Ammon's horn (tissue), 1 donor: ENCODE data around the gene CLCA1.

Experiments
- DNase-seq: peaks from one replicate; pipeline ENCODE4 v3.0.0-alpha.2; 2016; ENCODE audit warnings: low spot score

The CLCA1 gene

GRCh38 chr1:86504137-86504479 is 35.4 kb downstream of the CLCA1 start:
- DNase-seq = no peak

- DNase-seq = peak; percentile 29
Observed at GRCh38 chr1:86504895-86505563, 36.3 kb downstream of the CLCA1 start.

- no peak for DNase-seq
Observed at GRCh38 chr1:86505564-86505902, 36.8 kb downstream of the CLCA1 start.

GRCh38 chr1:86507935-86508582 is 39.3 kb downstream of the CLCA1 start:
- DNase-seq = no peak

- no peak for DNase-seq
Observed at GRCh38 chr1:86508583-86508969, 39.8 kb downstream of the CLCA1 start.

DNA sequence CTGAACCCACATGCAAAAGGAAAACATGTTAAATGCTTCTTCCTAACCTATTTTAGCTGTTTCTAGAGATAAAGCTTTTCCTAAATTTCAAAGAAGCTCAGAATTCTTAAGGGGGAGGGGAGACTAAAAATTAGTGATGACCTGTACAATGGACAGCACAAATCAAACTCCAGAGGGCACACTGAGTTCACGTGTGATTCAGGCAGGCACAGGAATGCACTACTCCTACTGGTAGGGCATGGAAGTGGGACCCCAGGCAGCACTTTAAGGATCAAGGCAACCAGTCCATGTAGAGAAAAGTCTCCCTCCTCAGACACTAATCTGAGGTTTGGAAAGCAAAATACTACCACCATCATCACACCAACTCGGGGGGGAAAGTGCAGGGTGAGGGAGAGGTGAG is 46.9 kb downstream of the CLCA1 start:
- peak; percentile 66 for DNase-seq

- no peak for DNase-seq
Observed at GRCh38 chr1:86516335-86516734, 47.6 kb downstream of the CLCA1 start.

DNA sequence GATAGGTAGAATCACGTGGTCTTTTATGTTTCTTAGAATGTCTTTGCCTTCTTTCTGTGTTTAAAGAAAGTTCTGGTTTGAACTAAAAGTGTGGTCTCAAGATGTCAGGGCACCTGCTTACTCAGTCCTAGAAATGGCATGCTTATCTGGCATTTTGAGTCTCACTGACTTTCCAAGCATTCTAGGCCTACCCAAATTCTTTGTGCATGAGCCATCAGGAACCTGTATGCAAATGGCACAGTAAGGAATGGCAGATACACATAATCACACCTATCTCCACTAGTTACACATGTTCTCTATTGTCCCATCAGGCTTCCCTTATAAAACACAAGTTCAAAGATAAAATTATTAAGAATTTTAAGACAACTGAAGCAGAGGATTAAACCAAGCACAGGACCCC is 48.6 kb downstream of the CLCA1 start:
- no peak for DNase-seq

- DNase-seq = no peak
Observed at GRCh38 chr1:86520789-86521521, 52.2 kb downstream of the CLCA1 start.

DNA sequence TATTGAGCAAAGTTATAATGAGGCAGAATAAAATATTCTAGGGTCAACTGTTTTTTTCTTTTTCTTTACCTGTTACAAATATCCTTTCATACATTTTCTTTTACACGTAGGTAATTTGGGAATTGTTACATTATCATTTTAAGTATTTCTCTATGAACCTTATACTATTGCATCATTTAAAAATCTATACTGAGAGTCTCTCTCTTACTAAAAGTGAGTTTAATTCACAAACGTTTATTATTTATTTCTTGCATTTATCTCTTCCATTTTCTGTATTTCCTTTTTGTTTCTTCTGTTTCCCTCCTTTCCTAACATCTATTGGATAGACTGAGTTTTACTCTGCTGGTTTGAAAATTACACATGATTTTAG is 52.8 kb downstream of the CLCA1 start:
- DNase-seq = no peak

DNA sequence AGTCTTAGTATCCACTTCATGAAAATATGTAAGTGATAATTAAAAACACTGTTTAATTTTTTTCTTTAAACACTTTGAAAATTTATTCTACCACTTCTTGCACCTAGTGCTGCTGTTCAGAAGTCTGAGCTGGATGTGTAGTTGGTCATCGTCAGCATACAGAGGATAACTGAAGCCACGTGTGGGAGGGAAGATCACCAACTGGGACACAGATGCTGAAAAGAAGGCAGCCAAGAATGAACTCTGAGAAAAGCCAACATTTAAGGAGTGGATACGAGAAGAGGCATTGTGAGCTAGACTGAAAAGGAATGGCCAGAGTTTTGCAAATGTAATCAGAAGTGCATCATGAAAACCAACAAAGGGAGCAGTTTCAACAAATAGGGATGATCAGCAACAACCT is 53.5 kb downstream of the CLCA1 start:
- DNase-seq = no peak

DNA sequence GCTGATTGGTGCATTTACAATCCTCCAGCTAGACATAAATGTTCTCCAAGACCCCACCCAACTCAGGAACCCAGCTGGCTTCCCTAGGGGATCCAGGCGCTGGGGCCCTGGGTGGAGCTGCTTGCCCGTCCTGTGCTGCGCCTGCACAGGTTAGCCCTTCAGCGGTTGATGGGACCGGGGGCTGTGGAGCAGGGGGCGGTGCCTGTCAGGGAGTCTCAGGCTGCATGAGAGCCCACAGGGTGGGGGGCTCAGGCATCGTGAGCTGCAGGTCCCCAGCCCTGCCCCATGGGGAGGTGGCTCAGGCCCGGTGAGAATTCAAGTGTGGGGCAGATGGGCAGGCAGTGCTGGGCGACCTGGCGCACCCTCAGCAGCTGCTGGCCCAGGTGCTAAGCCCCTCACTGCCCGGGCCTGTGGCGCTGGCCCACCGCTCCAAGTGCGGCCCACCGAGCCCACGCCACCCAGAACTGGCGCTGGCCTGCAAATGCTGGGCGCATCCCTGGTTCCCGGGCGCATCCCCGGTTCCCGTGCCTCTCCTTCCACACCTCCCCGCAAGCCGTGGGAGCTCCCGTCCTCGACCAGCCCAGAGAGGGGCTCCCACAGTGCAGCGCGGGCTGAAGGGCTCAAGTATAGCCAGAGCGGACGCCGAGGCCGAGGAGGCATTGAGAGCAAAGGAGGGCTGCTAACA is 55.1 kb downstream of the CLCA1 start:
- DNase-seq = no peak

DNA sequence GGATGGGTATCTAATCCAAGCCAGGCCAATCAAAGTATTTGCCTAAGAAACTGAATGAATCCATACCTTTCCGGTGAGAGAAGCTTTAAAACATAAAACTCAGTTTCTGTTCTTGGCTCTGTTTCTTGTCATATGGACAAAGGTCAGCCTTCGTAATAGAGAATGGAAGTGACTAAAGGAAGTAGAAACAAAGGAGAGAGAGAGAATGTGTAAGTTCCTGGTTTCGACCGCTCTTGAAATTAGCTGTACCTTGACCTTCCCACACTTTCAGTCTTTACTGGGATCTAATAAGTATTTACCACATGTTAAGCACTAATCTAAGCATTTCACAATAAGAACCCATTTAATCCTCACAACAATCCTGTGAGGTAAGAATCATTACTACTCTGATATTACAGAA is 58.6 kb downstream of the CLCA1 start:
- DNase-seq = no peak

DNA sequence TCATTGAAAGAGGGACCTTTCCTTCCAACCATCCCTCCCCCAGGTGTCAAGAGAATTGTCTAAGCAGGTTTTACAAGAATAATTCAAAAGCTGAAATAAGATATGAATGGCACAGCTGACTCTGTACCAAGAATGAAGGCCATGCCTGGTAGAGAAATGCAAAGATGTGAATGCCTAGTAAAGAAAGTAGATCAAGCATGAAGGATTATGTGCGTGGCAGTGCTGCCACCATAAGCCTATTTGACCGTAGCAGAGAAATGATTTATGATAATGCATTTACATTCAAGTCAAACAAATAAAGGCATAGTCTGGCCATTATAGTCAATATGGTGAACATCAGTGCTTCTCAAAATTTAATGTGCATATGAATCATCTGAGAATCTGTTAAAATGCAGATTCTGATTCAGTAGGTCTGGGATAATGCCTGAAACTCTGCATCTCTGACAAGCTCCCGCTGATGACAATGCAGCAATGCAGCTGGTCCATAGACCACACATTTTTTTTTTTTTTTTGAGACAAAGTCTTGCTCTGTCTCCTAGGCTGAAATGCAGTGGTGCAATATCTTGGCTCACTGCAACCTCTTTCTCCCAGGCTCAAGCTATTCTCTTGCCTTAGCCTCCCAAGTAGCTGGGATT is 61.6 kb downstream of the CLCA1 start:
- no peak for DNase-seq

GRCh38 chr1:86537928-86538695 is 69.4 kb downstream of the CLCA1 start:
- DNase-seq = no peak

DNA sequence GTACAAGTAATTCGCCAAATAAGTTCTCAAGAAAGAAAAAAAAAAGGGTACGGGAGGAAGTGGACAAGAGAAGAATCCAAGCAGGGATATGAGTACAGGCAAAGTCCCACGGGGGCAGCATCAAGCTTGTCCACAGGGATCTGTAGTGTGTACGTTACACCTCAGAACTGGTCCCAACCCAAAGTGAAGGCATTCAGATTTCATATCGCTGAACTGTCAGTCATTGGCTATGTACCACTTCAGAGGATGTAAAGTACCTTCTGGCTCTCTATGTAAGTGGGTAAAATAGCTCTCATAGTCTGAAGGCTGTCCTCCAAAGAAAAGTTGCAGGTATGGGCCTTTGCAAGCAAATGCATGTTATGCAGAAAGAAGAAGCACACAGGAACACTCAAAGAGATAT is 70.0 kb downstream of the CLCA1 start:
- DNase-seq = no peak

DNA sequence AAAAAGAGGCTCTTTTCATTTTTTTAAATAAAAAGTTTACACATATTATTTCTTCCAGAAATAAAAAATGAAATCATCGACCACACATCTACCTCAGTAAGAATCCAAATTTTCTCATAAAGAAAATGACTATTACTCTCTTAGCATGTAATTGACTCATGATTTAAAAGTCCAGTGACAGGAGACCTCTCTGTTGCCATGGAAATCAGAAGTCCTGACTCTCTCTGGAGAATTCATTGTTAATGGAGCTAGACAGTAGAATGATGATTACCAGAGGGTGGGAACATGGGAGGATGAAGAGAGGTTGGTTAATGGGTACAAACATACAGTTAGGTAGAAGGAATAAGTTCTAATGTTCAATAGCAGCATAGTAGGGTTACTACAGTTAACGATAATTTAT is 73.1 kb downstream of the CLCA1 start:
- no peak for DNase-seq

DNA sequence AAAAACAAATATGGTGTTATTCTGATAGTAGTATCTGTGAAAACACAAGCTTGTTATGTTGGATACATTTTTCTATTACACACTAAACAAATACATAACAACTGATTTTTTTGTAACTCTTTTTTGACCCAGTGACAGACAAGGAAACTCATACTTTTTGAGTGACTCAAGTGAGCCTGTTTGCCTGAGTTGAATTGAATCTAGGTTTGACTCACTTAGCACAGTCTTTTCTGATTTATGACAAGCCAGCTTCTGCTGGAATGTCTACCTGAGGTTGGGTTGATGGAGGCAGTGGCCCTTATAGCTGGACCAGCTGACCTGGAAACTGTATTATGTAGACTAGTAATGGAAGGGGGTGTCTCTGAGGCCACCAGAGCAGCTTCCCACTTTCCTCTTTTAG is 73.9 kb downstream of the CLCA1 start:
- no peak for DNase-seq

DNA sequence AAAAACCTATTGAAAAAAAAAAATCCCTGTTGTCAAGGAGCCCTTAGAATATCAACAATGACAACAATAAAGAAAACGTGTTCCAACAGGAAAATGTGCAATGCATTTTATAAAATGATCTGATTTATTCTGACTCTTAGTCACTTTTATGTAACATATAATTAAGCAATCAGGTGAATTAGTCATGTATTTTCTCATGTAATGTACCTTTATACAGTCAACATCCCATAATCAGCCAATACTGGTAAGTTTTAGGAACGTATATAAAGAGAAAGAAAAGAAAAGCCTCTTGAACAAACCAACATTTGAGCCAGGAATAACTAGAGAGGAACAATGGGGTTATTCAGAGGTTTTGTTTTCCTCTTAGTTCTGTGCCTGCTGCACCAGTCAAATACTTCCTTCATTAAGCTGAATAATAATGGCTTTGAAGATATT is 78.1 kb downstream of the CLCA1 start, which contains the start of gene CLCA4:
Gene CLCA4, plus strand, starts transcription at position 292 of the 435 bp plus-strand sequence. Its CDS starts 42 bp downstream, at position 334.
- peak; percentile 74 for DNase-seq

GRCh38 chr1:86548839-86549238 is 80.1 kb downstream of the CLCA1 start:
- DNase-seq = no peak
